ENCODE results near the gene G3BP1. TPM values are rescaled to one million over a fixed set of nuclear protein-coding genes. Genes with fewer than 3 reads are reported as not detected.

The G3BP1 gene
- total RNA-seq, 1 experiment from 2014 or later = 400 TPM

DNA sequence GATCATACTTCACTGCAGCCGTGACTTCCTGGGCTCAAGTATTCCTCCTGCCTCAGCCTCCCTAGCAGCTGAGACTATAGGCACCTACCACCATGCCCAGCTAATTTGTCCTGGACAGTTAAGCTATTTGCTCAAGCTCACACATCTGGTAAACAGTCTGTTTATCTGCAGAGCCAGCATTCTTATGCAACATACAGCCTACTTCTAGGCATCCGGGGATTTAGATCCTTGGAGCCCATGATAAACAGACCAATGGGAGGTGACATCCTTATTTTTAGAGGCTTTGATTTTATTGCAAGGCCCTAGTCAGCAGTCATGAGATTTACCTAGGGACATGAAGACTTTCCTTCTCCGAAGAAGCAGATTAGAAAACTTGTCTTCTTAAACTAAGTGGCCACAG is 34.3 kb upstream of the G3BP1 start (continued):
- TF ChIP-seq ZNF396 (CRISPR knock-in tag; IDR thresholded peaks at IDR 0.05; ENCODE audit: borderline replicate concordance) = no peak
- TF ChIP-seq ETV6 (CRISPR knock-in tag; IDR thresholded peaks at IDR 0.05) = no peak
- TF ChIP-seq ELF4 (CRISPR knock-in tag; IDR thresholded peaks at IDR 0.05; ENCODE audit: low read depth) = no peak
- TF ChIP-seq, protein P1, sequence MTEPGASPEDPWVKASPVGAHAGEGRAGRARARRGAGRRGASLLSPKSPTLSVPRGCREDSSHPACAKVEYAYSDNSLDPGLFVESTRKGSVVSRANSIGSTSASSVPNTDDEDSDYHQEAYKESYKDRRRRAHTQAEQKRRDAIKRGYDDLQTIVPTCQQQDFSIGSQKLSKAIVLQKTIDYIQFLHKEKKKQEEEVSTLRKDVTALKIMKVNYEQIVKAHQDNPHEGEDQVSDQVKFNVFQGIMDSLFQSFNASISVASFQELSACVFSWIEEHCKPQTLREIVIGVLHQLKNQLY (CRISPR knock-in tag; IDR thresholded peaks at IDR 0.05) = no peak
- TF ChIP-seq, protein P2, sequence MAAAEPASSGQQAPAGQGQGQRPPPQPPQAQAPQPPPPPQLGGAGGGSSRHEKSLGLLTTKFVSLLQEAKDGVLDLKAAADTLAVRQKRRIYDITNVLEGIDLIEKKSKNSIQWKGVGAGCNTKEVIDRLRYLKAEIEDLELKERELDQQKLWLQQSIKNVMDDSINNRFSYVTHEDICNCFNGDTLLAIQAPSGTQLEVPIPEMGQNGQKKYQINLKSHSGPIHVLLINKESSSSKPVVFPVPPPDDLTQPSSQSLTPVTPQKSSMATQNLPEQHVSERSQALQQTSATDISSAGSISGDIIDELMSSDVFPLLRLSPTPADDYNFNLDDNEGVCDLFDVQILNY (CRISPR knock-in tag; IDR thresholded peaks at IDR 0.05) = no peak

DNA sequence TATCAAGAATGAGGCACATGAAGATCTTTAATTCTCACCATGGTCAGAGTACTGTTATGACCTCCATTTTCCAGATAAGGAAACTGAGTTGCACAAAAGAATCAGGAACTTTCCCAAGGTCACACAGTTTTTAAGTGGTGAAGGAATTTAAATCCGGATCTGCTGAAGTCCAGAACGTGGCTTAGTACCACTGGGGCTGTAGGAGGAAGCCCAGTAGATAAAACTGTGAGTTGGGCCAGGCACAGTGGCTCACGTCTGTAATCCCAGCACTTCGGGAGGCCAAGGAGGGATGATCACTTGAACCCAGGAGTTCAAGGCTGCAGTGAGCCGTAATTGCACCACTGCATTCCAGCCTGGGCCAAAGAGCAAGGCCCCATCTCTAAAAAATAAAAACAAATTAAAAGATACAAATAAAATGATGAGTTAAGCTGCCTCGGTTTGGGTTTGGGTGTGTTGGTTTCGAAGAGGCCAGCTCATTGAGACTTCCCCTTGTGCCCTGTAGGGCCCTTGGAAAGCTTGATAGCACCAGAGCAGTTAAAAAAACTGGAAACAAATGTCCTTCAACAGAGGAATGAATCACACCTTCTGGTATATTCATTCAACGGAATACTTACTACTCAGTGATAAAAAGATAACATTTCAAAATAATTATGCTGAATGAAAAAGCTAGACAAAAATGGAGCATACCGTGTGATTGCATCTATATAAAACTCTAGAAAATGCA is 33.5 kb upstream of the G3BP1 start:
- H3K4me3 Mint-ChIP-seq = no peak overlapping the region
- no peak overlapping the region for H3K27ac Mint-ChIP-seq
- peaks cover 17% of the 10 kb centered on the region for H3K4me1 Mint-ChIP-seq
- H3K27me3 Mint-ChIP-seq (ENCODE audit: low read depth) = no peaks in the 10 kb centered on the region
- POLR2A ChIA-PET = no interaction called here
- TF ChIP-seq ZNF396 (CRISPR knock-in tag; IDR thresholded peaks at IDR 0.05; ENCODE audit: borderline replicate concordance) (no peak), JAZF1 (CRISPR knock-in tag; IDR thresholded peaks at IDR 0.05) (no peak)
- TF ChIP-seq, protein P3, sequence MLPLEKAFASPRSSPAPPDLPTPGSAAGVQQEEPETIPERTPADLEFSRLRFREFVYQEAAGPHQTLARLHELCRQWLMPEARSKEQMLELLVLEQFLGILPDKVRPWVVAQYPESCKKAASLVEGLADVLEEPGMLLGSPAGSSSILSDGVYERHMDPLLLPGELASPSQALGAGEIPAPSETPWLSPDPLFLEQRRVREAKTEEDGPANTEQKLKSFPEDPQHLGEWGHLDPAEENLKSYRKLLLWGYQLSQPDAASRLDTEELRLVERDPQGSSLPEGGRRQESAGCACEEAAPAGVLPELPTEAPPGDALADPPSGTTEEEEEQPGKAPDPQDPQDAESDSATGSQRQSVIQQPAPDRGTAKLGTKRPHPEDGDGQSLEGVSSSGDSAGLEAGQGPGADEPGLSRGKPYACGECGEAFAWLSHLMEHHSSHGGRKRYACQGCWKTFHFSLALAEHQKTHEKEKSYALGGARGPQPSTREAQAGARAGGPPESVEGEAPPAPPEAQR (CRISPR knock-in tag; IDR thresholded peaks at IDR 0.05) = no peak
- H3K36me3 Mint-ChIP-seq = no peaks in the 10 kb centered on the region; the same call in 1 of the 2 replicates
- ATAC-seq (no peak), DNase-seq (ENCODE audit: low spot score) (no peak)
- CTCF ChIA-PET = interaction anchor here (0.9 to 8.2 kb wide), 10 partner anchors 17 to 218 kb away, joined by 3 to 167 read pairs (median 27); no protein-coding TSS in a partner anchor
- H3K9me3 Mint-ChIP-seq = no peaks in the 10 kb centered on the region

DNA sequence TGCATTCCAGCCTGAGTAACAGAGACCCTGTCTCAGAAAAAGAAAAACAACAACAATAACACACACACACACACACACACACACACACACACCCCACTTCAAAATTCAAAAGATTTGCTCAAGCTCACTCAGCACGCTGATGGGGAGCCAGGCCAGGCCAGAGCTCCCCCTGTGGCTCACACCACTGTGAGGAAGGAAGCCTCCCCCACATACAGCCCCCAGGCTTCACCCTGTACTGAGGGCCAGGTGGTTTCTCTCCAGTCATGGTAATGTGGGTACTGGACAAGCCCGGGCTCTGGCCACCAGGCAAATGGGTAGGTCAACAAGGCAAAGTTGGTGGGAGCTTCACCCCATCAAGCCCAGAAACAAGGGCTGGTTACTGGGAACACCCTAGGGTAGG is 32.4 kb upstream of the G3BP1 start:
- DNase-seq (ENCODE audit: low spot score) (peak; percentile 18), ATAC-seq (peak; percentile 9)
- POLR2A ChIA-PET = interaction anchor here (0.5 to 1.5 kb wide), 2 partner anchors 52 to 281 kb away, joined by 3 to 6 read pairs; partner anchors contain the start of gene SPARC
- peaks cover 3% of the 10 kb centered on the region; the same call in 1 of the 2 replicates for H3K36me3 Mint-ChIP-seq
- no peaks in the 10 kb centered on the region for H3K27me3 Mint-ChIP-seq (ENCODE audit: low read depth)
- H3K4me3 Mint-ChIP-seq = no peak overlapping the region
- no peak overlapping the region for H3K27ac Mint-ChIP-seq
- CTCF ChIA-PET = interaction anchor here (0.6 to 8.2 kb wide), 23 partner anchors 9 to 292 kb away, joined by 3 to 167 read pairs (median 16); partner anchors contain the start of genes ATOX1, G3BP1, SLC36A1 and SPARC
- H3K4me1 Mint-ChIP-seq = peaks cover 17% of the 10 kb centered on the region
- no peaks in the 10 kb centered on the region for H3K9me3 Mint-ChIP-seq
- peak; percentile 34; the same call in 1 of the 2 replicates for TF ChIP-seq ZNF671 (CRISPR knock-in tag; IDR thresholded peaks at IDR 0.05)
- no peak for TF ChIP-seq CREM (CRISPR knock-in tag; IDR thresholded peaks at IDR 0.05)
- TF ChIP-seq HMGA2 (CRISPR knock-in tag; IDR thresholded peaks at IDR 0.05) = no peak
- TF ChIP-seq, protein P1 (CRISPR knock-in tag; IDR thresholded peaks at IDR 0.05) = no peak

DNA sequence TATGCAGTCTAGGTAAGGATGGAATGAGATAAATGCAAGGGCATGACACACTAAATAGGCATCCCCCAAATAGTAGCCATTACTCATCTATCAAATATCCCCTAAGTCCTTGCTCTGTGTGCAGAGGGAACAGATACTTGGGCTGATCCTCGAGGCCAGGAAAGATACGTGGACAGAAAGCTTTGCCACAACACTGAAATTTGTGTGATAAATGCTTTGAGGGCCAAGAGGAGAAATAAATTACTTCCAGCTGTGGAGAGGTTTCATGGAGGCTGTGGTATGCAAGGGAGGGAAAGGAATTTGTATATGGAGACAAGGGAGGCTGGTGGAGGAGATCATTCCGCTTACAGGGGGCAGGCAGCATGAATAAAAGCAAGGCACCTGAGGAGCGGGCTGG is 31.8 kb upstream of the G3BP1 start:
- ATAC-seq (peak; percentile 71), DNase-seq (ENCODE audit: low spot score) (no peak)
- peaks cover 3% of the 10 kb centered on the region; the same call in 1 of the 2 replicates for H3K36me3 Mint-ChIP-seq
- no peaks in the 10 kb centered on the region for H3K27me3 Mint-ChIP-seq (ENCODE audit: low read depth)
- TF ChIP-seq, protein P4, sequence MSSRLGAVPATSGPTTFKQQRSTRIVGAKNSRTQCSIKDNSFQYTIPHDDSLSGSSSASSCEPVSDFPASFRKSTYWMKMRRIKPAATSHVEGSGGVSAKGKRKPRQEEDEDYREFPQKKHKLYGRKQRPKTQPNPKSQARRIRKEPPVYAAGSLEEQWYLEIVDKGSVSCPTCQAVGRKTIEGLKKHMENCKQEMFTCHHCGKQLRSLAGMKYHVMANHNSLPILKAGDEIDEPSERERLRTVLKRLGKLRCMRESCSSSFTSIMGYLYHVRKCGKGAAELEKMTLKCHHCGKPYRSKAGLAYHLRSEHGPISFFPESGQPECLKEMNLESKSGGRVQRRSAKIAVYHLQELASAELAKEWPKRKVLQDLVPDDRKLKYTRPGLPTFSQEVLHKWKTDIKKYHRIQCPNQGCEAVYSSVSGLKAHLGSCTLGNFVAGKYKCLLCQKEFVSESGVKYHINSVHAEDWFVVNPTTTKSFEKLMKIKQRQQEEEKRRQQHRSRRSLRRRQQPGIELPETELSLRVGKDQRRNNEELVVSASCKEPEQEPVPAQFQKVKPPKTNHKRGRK (CRISPR knock-in tag; IDR thresholded peaks at IDR 0.05; ENCODE audit: borderline replicate concordance) = no peak
- TF ChIP-seq TEAD1 (CRISPR knock-in tag; IDR thresholded peaks at IDR 0.05) = peak; percentile 33; the same call in 1 of the 2 replicates
- H3K4me3 Mint-ChIP-seq = no peak overlapping the region
- peaks cover 17% of the 10 kb centered on the region for H3K4me1 Mint-ChIP-seq
- H3K27ac Mint-ChIP-seq = peak overlapping the region; percentile 89
- no peaks in the 10 kb centered on the region for H3K9me3 Mint-ChIP-seq
- CTCF ChIA-PET = interaction anchor here (0.6 to 8.2 kb wide), 36 partner anchors 9 to 610 kb away, joined by 3 to 167 read pairs (median 6); partner anchors contain the start of genes ATOX1, G3BP1, SLC36A1 and SPARC
- POLR2A ChIA-PET = interaction anchor here (0.5 to 1.7 kb wide), 6 partner anchors 32 to 281 kb away, joined by 3 to 12 read pairs (median 4); partner anchors contain the start of genes G3BP1 and SPARC

Data from WTC11 (cell line).